HepG2 (cell line): ENCODE measurements around the gene PRDM15.

Experiments used
- HDAC6 ChIP-seq: fragments of 200-600 bp; sonication (generic); IDR thresholded peaks from 2 replicates; pipeline ENCODE4 v1.7.0; 2017; ENCODE audit warnings: mild to moderate bottlenecking, antibody characterized with exemption, low read length, low read depth
- JUND ChIP-seq: sonication (generic); formaldehyde crosslinking; IDR thresholded peaks from 2 replicates; pipeline ENCODE4 v1.8.0; 2022; ENCODE audit warnings: mild to moderate bottlenecking, missing genetic modification reagents
- KAT7 ChIP-seq: IDR thresholded peaks from 2 replicates; pipeline ENCODE4 v1.6.1; 2018; ENCODE audit warnings: borderline replicate concordance, missing compliant biosample characterization
- MZF1 ChIP-seq: sonication (generic); formaldehyde crosslinking; IDR thresholded peaks from 2 replicates; pipeline ENCODE4 v1.8.1; 2023; ENCODE audit warnings: mild to moderate bottlenecking, missing genetic modification reagents, borderline replicate concordance
- SUZ12 ChIP-seq: fragments of 150-350 bp; IDR thresholded peaks from 2 replicates; pipeline ENCODE4 v1.6.1; 2014; ENCODE audit warnings: low read depth, low read length
- TCF7L2 ChIP-seq: IDR thresholded peaks from 2 replicates; pipeline ENCODE4 v1.6.1; 2011; ENCODE audit warnings: mild to moderate bottlenecking, low read depth, low read length, moderate library complexity
- ZNF274 ChIP-seq: sonication (generic); formaldehyde crosslinking; IDR thresholded peaks from 2 replicates; pipeline ENCODE4 v1.5.1; 2020; ENCODE audit warnings: mild to moderate bottlenecking, missing genetic modification reagents
- ZNF703 ChIP-seq: sonication (generic); formaldehyde crosslinking; IDR thresholded peaks from 2 replicates; pipeline ENCODE4 v1.5.1; 2020; ENCODE audit warnings: missing genetic modification reagents, mild to moderate bottlenecking, moderate library complexity, borderline replicate concordance
- TF ChIP-seq, protein P1 (sequence below): IDR thresholded peaks from 2 replicates; pipeline ENCODE4 v1.6.1; 2012; ENCODE audit warnings: inconsistent platforms
- TF ChIP-seq, protein P2 (sequence below): sonication (generic); formaldehyde crosslinking; IDR thresholded peaks from 2 replicates; pipeline ENCODE4 v1.5.0; 2020; ENCODE audit warnings: mild to moderate bottlenecking, missing genetic modification reagents, moderate library complexity
- TF ChIP-seq, protein P3 (sequence below): sonication (generic); formaldehyde crosslinking; IDR thresholded peaks from 2 replicates; pipeline ENCODE4 v1.5.0; 2020; ENCODE audit warnings: mild to moderate bottlenecking, missing genetic modification reagents
- TF ChIP-seq, protein P4 (sequence below): sonication (generic); formaldehyde crosslinking; IDR thresholded peaks from 2 replicates; pipeline ENCODE4 v1.8.0; 2022; ENCODE audit warnings: mild to moderate bottlenecking, missing genetic modification reagents, moderate library complexity

GRCh38 chr21:41831453-41831831 is 47.7 kb downstream of the PRDM15 start:
- no peak for TF ChIP-seq JUND
- no peak for TF ChIP-seq HDAC6
- TF ChIP-seq, protein P1, sequence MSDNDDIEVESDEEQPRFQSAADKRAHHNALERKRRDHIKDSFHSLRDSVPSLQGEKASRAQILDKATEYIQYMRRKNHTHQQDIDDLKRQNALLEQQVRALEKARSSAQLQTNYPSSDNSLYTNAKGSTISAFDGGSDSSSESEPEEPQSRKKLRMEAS, result no peak
- TF ChIP-seq, protein P2, sequence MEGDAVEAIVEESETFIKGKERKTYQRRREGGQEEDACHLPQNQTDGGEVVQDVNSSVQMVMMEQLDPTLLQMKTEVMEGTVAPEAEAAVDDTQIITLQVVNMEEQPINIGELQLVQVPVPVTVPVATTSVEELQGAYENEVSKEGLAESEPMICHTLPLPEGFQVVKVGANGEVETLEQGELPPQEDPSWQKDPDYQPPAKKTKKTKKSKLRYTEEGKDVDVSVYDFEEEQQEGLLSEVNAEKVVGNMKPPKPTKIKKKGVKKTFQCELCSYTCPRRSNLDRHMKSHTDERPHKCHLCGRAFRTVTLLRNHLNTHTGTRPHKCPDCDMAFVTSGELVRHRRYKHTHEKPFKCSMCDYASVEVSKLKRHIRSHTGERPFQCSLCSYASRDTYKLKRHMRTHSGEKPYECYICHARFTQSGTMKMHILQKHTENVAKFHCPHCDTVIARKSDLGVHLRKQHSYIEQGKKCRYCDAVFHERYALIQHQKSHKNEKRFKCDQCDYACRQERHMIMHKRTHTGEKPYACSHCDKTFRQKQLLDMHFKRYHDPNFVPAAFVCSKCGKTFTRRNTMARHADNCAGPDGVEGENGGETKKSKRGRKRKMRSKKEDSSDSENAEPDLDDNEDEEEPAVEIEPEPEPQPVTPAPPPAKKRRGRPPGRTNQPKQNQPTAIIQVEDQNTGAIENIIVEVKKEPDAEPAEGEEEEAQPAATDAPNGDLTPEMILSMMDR (CRISPR knock-in tag), result no peak
- no peak for TF ChIP-seq SUZ12
- TF ChIP-seq, protein P3, sequence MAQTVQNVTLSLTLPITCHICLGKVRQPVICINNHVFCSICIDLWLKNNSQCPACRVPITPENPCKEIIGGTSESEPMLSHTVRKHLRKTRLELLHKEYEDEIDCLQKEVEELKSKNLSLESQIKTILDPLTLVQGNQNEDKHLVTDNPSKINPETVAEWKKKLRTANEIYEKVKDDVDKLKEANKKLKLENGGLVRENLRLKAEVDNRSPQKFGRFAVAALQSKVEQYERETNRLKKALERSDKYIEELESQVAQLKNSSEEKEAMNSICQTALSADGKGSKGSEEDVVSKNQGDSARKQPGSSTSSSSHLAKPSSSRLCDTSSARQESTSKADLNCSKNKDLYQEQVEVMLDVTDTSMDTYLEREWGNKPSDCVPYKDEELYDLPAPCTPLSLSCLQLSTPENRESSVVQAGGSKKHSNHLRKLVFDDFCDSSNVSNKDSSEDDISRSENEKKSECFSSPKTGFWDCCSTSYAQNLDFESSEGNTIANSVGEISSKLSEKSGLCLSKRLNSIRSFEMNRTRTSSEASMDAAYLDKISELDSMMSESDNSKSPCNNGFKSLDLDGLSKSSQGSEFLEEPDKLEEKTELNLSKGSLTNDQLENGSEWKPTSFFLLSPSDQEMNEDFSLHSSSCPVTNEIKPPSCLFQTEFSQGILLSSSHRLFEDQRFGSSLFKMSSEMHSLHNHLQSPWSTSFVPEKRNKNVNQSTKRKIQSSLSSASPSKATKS (CRISPR knock-in tag), result no peak
- TF ChIP-seq, protein P4, sequence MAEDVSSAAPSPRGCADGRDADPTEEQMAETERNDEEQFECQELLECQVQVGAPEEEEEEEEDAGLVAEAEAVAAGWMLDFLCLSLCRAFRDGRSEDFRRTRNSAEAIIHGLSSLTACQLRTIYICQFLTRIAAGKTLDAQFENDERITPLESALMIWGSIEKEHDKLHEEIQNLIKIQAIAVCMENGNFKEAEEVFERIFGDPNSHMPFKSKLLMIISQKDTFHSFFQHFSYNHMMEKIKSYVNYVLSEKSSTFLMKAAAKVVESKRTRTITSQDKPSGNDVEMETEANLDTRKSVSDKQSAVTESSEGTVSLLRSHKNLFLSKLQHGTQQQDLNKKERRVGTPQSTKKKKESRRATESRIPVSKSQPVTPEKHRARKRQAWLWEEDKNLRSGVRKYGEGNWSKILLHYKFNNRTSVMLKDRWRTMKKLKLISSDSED, result no peak
- no peak for TF ChIP-seq ZNF274 (CRISPR knock-in tag)
- no peak for TF ChIP-seq MZF1 (CRISPR knock-in tag)
- TF ChIP-seq TCF7L2, result no peak
- no peak for TF ChIP-seq ZNF703 (CRISPR knock-in tag)
- no peak for TF ChIP-seq KAT7 (CRISPR knock-in tag)
